HG02852 (cell line): ENCODE results near the gene CADPS.

Source experiments
- ATAC-seq: cut with Tn5 transposase; IDR thresholded peaks from one replicate; pipeline ENCODE4 v1.9.1; 2021; ENCODE audit warnings: mild to moderate bottlenecking, moderate library complexity; ENCODE audit not compliant: unreplicated experiment

CADPS gene

DNA sequence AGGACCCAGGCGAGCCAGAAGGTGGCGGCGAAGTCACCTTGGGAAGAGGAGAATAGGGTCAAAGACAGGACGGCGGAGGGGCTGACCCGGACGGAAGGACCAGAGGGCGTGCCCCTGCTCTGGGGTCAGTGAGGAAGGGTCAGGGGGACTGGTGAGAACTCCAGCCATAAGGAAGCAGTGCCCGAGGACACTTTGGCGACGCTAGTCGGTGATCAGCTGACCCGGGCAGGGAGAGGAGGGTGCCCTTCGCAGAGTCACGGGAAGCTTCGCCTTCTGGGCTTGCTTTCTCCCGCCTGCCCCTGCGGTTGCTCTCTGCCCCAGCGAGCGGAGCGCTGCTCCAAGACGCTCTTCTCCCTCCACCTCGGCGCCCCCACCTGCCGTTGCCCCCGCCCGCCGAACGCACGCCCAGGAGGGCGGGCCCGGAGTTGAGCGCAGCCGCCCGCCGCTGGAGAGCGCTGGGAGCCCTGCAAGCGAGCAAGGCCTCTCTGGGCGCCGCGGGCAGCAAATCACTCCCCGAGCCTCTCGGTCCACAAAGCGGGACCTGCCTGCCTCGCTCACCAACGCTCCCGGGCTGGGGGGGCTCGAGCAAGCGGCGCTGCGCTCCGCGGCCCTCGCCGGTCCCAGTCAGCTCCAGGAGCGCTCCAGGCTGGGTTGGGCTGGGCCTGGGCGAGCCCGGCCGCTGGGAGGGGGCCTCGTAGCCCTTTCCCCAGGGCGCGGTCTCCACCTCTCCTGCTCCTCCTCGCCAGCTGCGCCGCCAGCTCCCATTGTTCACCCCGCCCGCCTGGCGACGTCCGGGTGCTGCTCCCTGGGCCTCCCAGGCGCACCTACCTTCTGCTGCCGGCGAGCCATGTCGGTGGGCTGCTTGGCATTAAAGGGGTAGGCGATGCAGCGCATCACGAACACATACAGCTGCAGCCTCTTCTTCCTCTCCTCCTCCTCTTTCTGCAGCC lies 1.2 kb downstream of the CADPS start:
- no peak for ATAC-seq

DNA sequence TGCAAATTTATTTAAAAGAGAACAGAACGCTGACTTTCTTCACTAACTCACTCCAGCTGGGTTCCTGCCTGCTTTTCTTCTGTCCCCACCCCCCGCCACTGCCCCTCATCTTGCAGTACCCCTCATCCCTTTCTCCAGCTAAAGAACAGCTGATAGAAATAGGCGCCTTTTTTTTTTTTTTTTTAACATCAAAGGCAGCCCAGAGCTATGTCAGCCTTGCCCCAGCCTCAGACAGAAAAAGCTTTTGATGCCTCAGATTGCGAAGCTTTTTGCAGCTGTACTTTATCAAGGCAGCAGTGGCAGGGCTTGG lies 1.8 kb downstream of the CADPS start:
- ATAC-seq = no peak

DNA sequence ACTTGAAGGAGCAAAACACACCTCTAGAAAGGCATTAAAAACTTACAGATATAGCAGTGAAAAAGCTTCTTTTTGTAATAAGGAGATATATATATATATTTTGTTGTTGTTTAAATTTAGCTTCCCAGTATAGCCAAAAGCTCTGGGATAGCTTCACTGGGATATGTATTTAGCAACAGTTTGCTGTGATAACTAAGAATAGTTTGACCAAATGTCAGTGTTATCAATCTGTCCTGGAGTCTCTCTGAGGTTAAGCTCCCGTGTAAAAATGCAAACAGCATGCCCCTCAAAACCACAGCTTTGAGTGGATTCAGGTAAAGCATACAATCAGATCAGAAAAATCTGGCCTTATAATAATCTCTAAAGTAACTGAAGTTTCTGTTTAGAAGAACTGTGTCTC lies 2.9 kb downstream of the CADPS start:
- no peak for ATAC-seq

DNA sequence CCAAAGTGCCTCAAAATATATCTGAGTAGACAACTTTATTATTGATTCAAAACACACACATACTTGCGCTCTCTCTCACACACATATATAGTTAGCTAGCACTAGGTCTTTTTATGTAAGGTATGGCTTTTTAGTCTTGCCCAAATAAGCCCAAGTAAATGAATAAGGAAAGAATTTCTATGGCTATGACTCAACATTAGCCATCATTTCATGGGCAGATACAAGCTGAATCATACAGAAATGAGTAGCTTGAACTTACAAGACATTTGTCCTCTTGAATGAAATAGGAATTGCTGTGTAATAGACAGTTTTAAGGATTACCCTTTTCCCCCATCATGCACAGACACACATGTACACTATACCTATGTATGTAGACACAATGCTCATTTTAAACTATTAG lies 4.9 kb downstream of the CADPS start:
- no peak for ATAC-seq

DNA sequence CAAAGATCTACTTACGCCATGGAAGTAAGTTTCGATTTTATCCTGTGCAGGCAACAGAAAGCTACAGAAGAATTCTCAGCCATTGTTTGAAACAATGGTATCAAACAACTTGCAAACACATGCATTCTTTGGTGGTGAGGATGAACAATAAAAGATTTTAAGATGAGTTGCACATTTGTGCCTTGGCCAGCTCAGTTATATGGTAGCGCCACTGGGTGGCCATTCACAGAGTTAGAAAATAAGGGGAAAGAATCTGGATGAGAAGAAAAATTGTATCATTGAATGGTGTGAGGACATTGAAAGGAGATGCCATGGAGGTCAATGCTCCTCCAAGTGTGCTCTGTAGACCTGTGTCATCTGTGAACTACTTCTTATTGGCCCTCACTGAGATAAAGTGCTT lies 11.6 kb downstream of the CADPS start:
- no peak for ATAC-seq

DNA sequence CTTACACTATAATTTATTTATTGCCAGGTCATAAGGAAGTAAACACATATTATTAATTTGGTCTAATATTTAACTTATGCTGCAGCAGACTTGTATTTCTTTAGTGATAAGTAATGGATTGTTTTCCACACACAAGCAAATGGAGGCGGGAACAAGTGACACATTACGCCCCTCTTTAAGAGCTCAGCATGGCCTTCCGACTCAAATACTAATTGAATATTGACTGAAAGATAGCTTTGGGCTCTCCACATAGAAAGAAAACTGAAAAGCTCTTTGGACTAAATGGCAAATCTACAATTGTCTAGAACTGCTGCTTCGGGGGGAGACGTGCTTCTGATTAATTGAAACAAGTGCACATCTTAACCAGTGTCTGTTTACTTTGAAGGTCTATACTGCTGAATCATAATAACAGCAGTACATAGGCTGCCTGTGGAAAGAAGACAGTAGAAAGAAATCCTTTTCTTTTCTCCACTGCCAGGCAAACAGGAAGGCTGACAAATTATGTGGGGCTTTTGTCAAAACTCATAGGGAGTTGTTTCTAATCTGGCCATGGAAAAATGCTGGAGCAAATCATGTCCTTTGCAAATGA lies 15.9 kb downstream of the CADPS start:
- no peak for ATAC-seq

DNA sequence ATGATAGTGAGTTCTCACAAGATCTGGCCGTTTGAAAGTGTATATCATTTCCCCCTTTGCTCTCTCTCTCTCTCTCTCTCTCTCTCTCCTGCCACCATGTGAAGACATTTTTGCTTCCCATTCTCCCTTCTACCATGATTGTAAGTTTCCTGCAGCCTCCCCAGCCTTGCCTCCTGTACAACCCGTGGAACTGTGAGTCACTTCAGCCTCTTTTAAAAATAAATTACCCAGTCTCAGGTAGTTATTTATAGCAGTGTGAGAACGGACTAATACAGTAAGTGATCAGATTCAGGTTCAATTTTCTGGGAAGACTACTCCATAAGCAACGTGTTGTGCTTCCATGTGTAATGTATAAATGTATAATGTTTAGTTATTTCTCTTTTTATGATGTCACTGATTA lies 29.2 kb downstream of the CADPS start:
- ATAC-seq = no peak

DNA sequence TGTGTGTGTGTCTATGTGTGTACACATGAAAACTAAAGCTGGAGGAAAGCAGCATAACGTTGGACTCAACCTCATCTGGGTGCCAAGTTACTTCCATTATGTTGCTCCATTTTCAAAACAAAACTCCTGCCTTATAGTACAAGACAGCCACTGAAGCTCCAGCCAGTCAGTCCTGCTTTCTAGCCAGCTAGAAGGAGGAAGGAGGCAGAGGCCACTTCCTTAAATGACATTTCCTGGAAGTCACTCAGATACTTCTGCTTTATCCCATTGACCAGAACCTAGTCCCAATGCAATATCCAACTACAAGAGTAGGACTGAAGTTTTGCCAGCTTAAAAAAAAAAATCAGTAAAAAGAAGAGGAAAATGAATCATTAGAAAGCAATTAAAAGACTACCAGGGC lies 31.7 kb downstream of the CADPS start:
- no peak for ATAC-seq

DNA sequence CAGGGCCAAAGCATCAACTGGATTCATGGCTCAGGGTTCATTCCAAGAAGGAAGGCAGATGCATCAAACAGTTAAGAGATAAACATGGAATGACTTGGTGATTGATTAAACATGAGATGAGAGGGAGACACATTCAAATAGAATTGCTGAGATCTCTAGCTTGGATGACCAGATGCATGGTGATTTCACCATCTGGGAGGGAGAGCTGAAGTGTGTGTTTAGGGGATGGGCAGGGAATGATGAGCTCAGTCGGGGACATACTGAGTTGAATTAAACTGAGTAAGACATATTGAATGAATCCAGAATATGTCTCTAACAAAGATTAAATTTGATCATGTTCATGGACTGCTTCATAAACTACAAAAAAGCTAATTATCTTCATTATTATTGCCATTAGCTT lies 35.5 kb downstream of the CADPS start:
- no peak for ATAC-seq

DNA sequence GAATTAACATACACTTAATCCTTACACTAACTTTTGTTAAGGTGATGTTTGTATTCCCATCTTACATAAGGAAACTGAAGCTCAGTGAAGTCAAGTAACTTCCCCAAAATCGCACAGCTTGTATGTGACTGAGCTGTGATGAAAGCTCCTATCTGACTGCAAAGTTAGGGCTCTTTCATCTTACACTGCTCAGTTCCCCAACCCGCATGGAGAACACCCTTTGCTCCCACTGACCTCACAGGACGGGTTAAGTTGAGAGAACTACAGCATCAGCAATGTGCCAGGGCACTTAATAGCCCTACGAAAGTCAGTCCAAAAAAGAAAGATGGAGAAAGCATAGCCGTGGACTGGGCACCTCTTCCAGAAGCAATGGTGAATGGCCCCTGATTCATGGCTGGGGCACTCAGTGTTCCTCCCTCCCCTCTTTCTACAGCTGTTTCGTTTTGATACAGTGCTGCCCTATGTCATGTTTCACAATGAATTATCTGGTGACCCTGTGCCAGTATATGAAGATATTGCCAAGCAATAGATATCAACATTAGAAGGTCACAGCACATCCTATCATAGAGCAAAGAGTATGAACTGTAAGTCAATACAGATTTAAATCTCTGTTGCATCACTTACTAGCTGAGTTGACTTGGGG lies 38.0 kb downstream of the CADPS start:
- no peak for ATAC-seq

DNA sequence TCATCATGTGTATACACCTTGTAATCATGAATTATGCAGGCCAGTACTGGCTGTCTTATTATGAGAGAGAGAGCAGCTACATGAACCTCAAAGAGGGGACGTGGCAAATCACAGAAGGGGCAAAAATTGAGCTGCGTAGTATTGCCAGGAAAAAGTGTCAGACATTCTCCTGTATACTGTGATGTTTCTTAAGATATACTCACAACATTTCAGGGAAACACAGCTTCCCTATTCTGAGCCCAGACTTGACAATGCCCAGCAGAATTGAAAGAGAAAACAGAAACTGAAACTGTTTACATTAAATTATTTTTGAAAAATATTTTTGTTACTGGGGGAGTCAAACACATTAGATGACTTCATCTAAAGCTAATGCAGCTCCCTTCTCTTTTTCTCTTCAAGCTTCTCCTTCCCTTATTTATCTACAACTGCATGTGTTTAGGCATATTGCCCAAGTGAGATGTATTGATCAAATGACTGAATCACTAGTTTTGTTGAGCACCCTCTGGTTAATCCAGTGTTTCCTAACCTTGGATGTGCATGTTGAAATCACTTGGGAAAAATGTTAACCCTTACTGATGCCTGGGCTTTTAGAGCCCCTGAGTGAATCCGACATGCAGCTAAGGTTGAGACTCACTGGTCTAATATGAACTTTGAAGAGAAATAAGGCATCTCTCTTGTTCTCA lies 39.5 kb downstream of the CADPS start:
- peak; percentile 63 for ATAC-seq

DNA sequence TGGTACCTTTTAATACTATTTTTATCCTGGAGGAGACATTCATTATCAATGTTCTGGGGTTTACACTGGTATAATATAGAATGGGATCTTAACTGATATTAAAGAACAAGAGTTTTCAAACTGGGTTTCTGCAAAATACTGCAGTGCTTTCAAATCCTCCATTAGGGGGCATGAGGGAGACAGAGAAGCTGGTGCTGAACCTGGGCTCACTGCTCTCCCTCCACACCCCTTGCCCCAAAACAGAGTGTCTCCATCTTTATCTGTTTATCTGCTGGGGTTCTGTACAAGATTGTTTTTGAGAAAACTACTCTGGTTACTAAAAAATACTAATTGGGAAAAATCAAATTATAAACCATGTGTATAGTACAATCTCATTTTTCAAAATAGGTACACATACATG lies 41.7 kb downstream of the CADPS start:
- no peak for ATAC-seq

DNA sequence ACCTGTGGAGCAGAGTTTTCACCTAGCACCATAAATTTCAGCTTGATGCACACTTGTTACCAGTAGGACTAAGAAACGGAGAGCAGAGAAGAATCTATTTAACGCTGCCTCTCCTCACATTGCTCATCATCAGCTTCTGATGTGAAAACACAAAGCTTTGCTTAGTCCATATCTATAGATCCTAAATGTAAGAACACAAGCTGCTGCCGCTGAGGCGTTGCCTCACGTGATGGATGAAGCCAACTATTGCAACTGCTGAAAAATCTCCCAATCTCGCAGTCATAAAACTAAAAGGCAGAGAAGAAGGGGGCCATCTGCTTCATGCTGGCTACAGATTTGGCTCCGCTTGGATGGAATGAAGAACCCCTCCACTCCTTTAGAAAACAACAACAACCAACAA lies 42.7 kb downstream of the CADPS start:
- ATAC-seq = no peak

DNA sequence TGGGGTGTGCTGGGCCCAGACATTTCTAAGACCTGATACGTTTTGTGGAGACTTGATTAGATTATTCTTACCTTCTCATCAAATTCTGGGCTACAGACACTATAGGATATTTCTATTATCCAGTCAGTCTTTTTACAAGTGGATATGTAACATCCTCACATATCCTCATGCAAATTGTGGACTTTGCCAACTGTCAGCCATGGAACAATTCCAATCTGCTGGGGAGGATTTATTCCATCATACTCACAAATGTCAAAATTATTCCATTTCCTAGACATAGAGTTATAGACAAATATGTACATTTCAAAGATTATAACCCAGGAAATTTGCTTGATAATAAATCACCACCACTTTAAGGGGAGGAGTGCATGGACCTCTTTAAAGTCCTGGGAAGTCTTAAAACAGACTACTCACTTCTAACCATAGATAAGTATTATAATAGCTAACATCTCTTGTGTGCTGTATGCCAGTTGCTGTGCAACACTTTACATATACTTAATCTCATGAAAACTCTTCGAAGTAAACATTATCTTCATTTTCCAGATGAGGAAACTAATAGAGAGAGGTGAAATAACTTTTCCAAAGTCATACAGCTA lies 44.4 kb downstream of the CADPS start:
- no peak for ATAC-seq

DNA sequence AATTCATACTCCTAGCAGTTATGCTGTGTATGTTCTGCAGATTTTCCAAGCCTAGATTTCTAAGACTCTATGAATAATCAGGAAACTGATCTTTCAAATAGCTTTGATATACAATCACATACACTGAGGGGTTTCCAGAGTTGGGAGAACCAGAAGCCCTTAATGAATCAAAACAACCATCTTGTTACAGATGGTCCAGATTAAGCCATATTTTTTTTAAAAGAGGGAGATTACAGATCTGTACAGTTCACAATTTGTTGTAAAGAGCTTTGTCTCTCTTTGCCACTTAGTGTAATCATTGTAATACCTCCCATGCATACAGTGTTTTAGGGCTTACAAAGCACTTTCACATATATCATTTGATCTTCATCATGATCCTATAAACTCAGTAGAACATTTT lies 47.7 kb downstream of the CADPS start:
- ATAC-seq = no peak

DNA sequence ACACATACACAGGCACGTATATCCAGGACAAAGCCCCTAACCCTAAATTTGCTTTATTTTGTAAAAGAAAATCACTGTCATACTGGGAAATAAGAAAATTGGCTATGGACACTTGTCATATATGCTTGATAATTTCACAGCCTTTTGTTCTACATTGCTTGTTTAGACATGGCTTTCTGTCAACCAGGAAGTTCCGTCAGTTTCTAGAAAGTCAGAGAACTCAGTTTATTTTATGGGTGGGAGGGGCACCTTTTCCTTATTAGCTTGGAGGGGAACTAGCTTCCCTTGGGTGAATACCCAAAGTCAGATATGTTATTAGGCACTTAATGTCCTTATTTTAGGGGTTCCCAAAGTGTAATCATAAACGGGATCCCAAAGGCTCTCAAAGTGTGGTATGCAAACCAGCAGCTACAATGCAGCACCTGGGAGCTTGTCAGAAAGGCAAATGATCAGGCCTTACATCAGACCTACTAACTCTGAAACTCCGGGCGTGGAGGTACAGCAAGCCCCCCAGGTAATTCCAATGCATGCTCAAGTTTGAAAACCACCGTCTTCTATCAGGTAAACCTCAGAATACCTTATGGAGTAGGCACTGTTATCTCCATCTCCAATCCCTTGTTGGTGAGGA lies 50.1 kb downstream of the CADPS start:
- no peak for ATAC-seq

DNA sequence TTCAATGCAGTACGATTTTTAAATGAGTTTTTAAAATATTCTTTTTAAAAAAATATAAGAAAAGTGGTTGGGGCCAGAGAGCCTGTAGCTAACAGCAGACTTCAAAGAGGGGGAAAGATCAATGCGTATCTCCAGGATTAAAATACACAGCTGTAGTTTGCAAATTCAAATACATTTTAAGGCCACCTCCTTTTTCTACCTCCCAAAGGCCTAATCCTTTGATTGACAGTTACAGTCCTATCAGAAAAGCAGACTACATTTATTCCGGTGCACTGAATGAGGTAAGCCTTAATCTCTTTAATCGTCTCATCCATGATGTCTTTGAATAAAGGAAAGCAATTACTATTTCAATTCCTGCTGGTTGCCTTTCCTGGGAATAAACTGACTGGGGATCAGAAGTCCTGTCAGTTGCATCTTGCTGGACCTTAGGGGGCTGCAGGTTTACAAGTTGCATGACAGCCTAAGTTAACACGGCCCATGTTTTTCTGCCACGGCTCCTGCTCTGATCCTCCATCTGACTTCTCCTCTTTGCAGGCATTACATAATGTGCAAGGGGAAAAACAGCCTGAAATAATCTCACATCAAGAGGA lies 51.7 kb downstream of the CADPS start:
- ATAC-seq = no peak

DNA sequence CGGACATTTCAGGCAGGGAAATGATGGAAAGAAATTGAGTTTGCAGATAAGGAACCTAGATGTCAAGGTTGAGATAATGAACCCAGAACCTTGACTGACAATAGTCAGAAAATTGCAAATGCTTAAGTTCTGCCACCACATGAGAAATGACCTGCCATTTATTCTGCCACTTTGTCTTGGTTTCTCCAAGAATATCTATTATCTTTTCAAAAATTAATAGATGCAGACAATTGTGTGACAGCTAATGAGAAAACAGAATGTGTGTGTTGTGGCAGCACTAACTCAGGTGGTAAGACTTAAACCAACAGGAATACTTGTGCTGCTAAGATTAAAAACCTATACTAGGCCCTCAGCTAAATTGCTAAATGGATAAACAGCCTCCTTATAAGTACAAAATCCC lies 52.3 kb downstream of the CADPS start:
- no peak for ATAC-seq

DNA sequence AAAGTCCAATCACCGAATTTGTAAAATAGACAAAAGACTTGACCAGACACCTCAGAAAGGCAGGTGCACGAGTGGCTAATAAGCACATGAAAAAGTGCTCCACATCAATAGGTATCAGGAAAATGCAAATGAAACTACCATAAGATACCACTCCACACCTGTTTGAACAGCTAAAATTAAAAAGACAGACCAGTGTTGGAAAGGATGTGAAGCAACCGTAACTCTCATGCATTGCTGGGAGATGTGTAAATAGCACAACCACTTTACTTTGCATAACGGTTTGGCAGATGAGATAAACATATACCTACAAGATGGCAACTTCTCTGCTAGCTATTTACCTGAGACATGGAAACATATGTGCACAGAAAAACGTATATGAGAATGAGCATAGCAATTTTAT lies 56.9 kb downstream of the CADPS start:
- peak; percentile 93 for ATAC-seq

DNA sequence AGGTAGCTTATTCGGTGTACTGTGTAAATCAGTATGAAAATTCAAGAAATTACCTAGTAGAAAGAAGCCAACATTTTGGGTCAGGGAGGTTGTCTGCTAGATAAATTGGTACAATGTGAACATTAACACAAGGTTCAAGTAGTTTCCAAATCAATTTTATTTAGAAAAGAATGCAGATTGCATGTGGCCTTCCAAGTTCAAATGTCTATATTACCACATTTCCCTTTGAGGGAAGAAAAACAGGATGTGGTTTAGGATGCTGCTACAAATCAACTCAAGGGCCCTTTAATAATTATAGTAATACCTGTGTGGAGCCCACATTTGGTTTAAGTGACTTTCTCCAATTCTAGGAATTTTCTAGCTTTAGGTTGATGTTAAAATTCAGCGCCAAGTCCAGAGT lies 57.5 kb downstream of the CADPS start:
- ATAC-seq = no peak
